HG02970 (cell line): ENCODE results near the gene RNU7-1.

Source experiments
- ATAC-seq: cut with Tn5 transposase; IDR thresholded peaks from one replicate; pipeline ENCODE4 v1.9.1; 2021; ENCODE audit warnings: mild to moderate bottlenecking, moderate library complexity, moderate number of reproducible peaks; ENCODE audit not compliant: unreplicated experiment, low FRiP score

RNU7-1 gene

GRCh38 chr12:6963016-6963731 is 19.6 kb downstream of the RNU7-1 start:
- ATAC-seq, result no peak

- ATAC-seq, result no peak
These were observed 20.3 kb downstream of the RNU7-1 start for GRCh38 chr12:6963791-6964413.

GRCh38 chr12:6964605-6965025 is 21.0 kb downstream of the RNU7-1 start:
- ATAC-seq, result no peak

- no peak for ATAC-seq
These were observed 21.5 kb downstream of the RNU7-1 start for GRCh38 chr12:6965026-6965661.

- no peak for ATAC-seq
These were observed 22.1 kb downstream of the RNU7-1 start for GRCh38 chr12:6965714-6966113.

GRCh38 chr12:6966351-6966750 is 22.7 kb downstream of the RNU7-1 start:
- no peak for ATAC-seq

GRCh38 chr12:6967651-6968100 is 24.1 kb downstream of the RNU7-1 start:
- ATAC-seq, result no peak

- ATAC-seq, result no peak
These were observed 24.8 kb downstream of the RNU7-1 start for GRCh38 chr12:6968426-6968825.

- ATAC-seq, result no peak
These were observed 26.5 kb downstream of the RNU7-1 start for GRCh38 chr12:6970096-6970527.

- no peak for ATAC-seq
These were observed 30.6 kb downstream of the RNU7-1 start for GRCh38 chr12:6974180-6974579.

GRCh38 chr12:6975297-6976032 is 31.8 kb downstream of the RNU7-1 start:
- ATAC-seq, result no peak

GRCh38 chr12:6977653-6978052 is 34.0 kb downstream of the RNU7-1 start:
- ATAC-seq, result no peak

GRCh38 chr12:6978188-6978587 is 34.6 kb downstream of the RNU7-1 start:
- no peak for ATAC-seq

GRCh38 chr12:6978611-6979011 is 35.0 kb downstream of the RNU7-1 start:
- no peak for ATAC-seq

GRCh38 chr12:6979021-6979420 is 35.4 kb downstream of the RNU7-1 start:
- ATAC-seq, result no peak

GRCh38 chr12:6979453-6979852 is 35.8 kb downstream of the RNU7-1 start:
- ATAC-seq, result no peak

GRCh38 chr12:6980075-6980474 is 36.5 kb downstream of the RNU7-1 start:
- ATAC-seq, result no peak

- ATAC-seq, result no peak
These were observed 37.1 kb downstream of the RNU7-1 start for GRCh38 chr12:6980740-6981139.

- ATAC-seq, result no peak
These were observed 37.8 kb downstream of the RNU7-1 start for GRCh38 chr12:6981152-6982052.

- ATAC-seq, result no peak
These were observed 38.9 kb downstream of the RNU7-1 start for GRCh38 chr12:6982532-6982931.
